WTC11 (cell line): ENCODE results near the gene ABHD17C.

Experiments used
- ESRRA ChIP-seq: sonication (generic); formaldehyde crosslinking; IDR thresholded peaks from 2 replicates; pipeline ENCODE4 v1.8.1; 2022; ENCODE audit warnings: mild to moderate bottlenecking, missing genetic modification reagents, borderline replicate concordance
- JUN ChIP-seq: sonication (generic); formaldehyde crosslinking; IDR thresholded peaks from 2 replicates; pipeline ENCODE4 v1.8.0; 2023; ENCODE audit warnings: mild to moderate bottlenecking, missing genetic modification reagents
- MAX ChIP-seq: sonication (generic); formaldehyde crosslinking; IDR thresholded peaks from 2 replicates; pipeline ENCODE4 v1.8.0; 2022; ENCODE audit warnings: mild to moderate bottlenecking, missing genetic modification reagents
- MXD4 ChIP-seq: fragments of 250-450 bp; sonication (Bioruptor Pico); IDR thresholded peaks from 2 replicates; pipeline ENCODE4 v1.8.0; 2021; ENCODE audit warnings: mild to moderate bottlenecking, moderate library complexity, borderline replicate concordance
- NFYB ChIP-seq: sonication (generic); formaldehyde crosslinking; conservative IDR thresholded peaks from 2 replicates; pipeline ENCODE4 v1.8.0; 2022; ENCODE audit warnings: low read depth, missing genetic modification reagents
- NR1H2 ChIP-seq: sonication (generic); formaldehyde crosslinking; IDR thresholded peaks from 2 replicates; pipeline ENCODE4 v1.9.0; 2021; ENCODE audit warnings: mild to moderate bottlenecking, moderate library complexity, missing genetic modification reagents
- NR2C2 ChIP-seq: sonication (generic); formaldehyde crosslinking; IDR thresholded peaks from 2 replicates; pipeline ENCODE4 v1.8.0; 2022; ENCODE audit warnings: mild to moderate bottlenecking, missing genetic modification reagents
- PREB ChIP-seq: sonication (generic); formaldehyde crosslinking; IDR thresholded peaks from 2 replicates; pipeline ENCODE4 v1.8.1; 2022; ENCODE audit warnings: mild to moderate bottlenecking, missing genetic modification reagents, moderate library complexity, borderline replicate concordance
- SP1 ChIP-seq: sonication (generic); formaldehyde crosslinking; conservative IDR thresholded peaks from 2 replicates; pipeline ENCODE4 v1.8.1; 2022; ENCODE audit warnings: missing genetic modification reagents
- ZNF138 ChIP-seq: sonication (generic); formaldehyde crosslinking; conservative IDR thresholded peaks from 2 replicates; pipeline ENCODE4 v1.8.1; 2022; ENCODE audit warnings: mild to moderate bottlenecking, moderate library complexity, missing genetic modification reagents
- TF ChIP-seq, protein P1 (sequence below): fragments of 200-600 bp; IDR thresholded peaks from 2 replicates; pipeline ENCODE4 v1.8.0; 2022; ENCODE audit warnings: antibody characterized with exemption
- TF ChIP-seq, protein P2 (sequence below): fragments of 250-450 bp; sonication (Bioruptor Pico); IDR thresholded peaks from 2 replicates; pipeline ENCODE4 v1.9.0; 2021; ENCODE audit warnings: mild to moderate bottlenecking
- TF ChIP-seq, protein P3 (sequence below): sonication (generic); formaldehyde crosslinking; IDR thresholded peaks from 2 replicates; pipeline ENCODE4 v1.8.1; 2023; ENCODE audit warnings: mild to moderate bottlenecking, missing genetic modification reagents
- TF ChIP-seq, protein P4 (sequence below): sonication (generic); formaldehyde crosslinking; IDR thresholded peaks from 2 replicates; pipeline ENCODE4 v1.8.1; 2023; ENCODE audit warnings: mild to moderate bottlenecking, missing genetic modification reagents, moderate library complexity

DNA sequence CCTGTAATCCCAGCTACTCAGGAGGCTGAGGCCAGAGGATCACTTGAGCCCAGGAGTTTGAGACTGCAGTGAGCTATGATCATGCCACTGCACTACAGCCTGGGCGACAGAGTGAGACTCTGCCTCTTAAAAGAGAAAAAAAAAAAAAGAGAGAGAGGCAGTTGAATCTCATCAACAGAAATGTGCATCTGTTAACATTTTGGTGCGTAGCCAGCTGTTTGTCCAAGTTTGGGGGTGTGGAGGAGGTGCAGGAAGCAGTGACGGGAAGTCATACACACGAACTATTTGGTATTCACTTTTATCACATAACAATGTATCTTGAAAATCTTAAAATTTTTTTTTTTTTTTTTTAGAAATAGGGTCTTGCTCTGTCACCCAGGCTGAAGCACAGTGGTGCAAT is 65.8 kb downstream of the ABHD17C start:
- no peak for TF ChIP-seq ZNF138 (CRISPR knock-in tag)
- TF ChIP-seq, protein P1, sequence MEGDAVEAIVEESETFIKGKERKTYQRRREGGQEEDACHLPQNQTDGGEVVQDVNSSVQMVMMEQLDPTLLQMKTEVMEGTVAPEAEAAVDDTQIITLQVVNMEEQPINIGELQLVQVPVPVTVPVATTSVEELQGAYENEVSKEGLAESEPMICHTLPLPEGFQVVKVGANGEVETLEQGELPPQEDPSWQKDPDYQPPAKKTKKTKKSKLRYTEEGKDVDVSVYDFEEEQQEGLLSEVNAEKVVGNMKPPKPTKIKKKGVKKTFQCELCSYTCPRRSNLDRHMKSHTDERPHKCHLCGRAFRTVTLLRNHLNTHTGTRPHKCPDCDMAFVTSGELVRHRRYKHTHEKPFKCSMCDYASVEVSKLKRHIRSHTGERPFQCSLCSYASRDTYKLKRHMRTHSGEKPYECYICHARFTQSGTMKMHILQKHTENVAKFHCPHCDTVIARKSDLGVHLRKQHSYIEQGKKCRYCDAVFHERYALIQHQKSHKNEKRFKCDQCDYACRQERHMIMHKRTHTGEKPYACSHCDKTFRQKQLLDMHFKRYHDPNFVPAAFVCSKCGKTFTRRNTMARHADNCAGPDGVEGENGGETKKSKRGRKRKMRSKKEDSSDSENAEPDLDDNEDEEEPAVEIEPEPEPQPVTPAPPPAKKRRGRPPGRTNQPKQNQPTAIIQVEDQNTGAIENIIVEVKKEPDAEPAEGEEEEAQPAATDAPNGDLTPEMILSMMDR = no peak
- TF ChIP-seq, protein P2, sequence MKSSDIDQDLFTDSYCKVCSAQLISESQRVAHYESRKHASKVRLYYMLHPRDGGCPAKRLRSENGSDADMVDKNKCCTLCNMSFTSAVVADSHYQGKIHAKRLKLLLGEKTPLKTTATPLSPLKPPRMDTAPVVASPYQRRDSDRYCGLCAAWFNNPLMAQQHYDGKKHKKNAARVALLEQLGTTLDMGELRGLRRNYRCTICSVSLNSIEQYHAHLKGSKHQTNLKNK = no peak
- TF ChIP-seq MXD4 (CRISPR knock-in tag) = no peak
- no peak for TF ChIP-seq NFYB (CRISPR knock-in tag)
- TF ChIP-seq NR1H2 (CRISPR knock-in tag) = no peak
- no peak for TF ChIP-seq ESRRA (CRISPR knock-in tag)
- TF ChIP-seq JUN (CRISPR knock-in tag) = no peak
- TF ChIP-seq, protein P3, sequence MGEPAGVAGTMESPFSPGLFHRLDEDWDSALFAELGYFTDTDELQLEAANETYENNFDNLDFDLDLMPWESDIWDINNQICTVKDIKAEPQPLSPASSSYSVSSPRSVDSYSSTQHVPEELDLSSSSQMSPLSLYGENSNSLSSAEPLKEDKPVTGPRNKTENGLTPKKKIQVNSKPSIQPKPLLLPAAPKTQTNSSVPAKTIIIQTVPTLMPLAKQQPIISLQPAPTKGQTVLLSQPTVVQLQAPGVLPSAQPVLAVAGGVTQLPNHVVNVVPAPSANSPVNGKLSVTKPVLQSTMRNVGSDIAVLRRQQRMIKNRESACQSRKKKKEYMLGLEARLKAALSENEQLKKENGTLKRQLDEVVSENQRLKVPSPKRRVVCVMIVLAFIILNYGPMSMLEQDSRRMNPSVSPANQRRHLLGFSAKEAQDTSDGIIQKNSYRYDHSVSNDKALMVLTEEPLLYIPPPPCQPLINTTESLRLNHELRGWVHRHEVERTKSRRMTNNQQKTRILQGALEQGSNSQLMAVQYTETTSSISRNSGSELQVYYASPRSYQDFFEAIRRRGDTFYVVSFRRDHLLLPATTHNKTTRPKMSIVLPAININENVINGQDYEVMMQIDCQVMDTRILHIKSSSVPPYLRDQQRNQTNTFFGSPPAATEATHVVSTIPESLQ = no peak
- no peak for TF ChIP-seq SP1
- no peak for TF ChIP-seq PREB (CRISPR knock-in tag)
- no peak for TF ChIP-seq MAX (CRISPR knock-in tag)
- TF ChIP-seq, protein P4, sequence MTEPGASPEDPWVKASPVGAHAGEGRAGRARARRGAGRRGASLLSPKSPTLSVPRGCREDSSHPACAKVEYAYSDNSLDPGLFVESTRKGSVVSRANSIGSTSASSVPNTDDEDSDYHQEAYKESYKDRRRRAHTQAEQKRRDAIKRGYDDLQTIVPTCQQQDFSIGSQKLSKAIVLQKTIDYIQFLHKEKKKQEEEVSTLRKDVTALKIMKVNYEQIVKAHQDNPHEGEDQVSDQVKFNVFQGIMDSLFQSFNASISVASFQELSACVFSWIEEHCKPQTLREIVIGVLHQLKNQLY (CRISPR knock-in tag) = no peak
- no peak for TF ChIP-seq NR2C2
